ENCODE measurements around the gene SOCS3.
A peak's percentile ranks its signal among the peaks of the same experiment; 100 is the strongest.

DNA sequence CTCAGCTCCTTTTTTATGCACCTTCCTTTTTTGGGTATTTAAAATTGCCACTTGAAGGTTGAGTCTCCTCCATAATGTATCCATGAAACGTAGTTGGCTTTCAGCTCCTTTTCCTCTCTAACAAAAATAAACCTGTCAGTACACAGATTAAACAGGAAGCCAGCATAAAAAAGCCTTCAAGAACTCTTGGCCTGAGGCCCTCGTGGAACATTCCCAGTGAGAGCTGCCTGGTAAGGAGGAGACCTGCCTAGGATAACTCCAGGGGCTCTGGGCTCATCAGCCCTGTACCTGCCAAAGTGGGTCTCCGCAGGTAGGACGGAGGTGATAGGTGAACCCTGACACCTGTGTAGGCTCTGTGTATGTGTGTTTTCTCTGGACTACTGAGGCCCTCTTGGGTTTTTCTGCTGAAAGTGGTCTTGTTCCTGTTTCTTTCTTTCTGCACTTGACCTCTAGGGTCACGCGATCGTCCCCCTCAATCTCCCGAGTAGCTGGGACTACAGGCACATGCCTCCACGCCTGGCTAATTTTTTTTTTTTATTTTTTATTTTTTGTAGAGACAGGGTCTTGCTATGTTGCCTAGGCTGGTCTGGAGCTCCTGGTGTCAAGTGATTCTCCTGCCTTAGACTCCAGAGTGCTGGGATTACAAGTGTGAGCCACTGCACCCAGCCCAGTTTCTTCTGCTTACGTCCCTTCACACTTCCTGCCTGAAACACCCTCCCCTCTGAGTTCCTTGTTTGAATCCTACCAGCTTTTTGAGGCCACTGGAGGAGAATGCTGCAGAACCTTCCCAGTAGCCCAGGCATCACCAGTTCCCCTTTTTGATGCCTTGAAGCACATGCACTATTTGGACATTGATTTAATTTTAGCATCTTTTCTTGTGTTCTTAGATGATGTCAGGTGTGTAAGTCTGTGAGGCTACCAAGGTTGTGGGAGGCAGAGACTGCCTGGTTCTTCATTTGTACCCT is 28.4 kb upstream of the SOCS3 start:
- peak in 1 of 4 donors; percentile 59 for TF ChIP-seq POLR2A (IDR thresholded peaks at IDR 0.05)
- TF ChIP-seq, protein P1, sequence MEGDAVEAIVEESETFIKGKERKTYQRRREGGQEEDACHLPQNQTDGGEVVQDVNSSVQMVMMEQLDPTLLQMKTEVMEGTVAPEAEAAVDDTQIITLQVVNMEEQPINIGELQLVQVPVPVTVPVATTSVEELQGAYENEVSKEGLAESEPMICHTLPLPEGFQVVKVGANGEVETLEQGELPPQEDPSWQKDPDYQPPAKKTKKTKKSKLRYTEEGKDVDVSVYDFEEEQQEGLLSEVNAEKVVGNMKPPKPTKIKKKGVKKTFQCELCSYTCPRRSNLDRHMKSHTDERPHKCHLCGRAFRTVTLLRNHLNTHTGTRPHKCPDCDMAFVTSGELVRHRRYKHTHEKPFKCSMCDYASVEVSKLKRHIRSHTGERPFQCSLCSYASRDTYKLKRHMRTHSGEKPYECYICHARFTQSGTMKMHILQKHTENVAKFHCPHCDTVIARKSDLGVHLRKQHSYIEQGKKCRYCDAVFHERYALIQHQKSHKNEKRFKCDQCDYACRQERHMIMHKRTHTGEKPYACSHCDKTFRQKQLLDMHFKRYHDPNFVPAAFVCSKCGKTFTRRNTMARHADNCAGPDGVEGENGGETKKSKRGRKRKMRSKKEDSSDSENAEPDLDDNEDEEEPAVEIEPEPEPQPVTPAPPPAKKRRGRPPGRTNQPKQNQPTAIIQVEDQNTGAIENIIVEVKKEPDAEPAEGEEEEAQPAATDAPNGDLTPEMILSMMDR (IDR thresholded peaks at IDR 0.05), result no peak
- peak in 1 of 4 donors; percentile 54 for TF ChIP-seq EP300 (IDR thresholded peaks at IDR 0.05)
